ENCODE data around the gene IGF1R.

DNA sequence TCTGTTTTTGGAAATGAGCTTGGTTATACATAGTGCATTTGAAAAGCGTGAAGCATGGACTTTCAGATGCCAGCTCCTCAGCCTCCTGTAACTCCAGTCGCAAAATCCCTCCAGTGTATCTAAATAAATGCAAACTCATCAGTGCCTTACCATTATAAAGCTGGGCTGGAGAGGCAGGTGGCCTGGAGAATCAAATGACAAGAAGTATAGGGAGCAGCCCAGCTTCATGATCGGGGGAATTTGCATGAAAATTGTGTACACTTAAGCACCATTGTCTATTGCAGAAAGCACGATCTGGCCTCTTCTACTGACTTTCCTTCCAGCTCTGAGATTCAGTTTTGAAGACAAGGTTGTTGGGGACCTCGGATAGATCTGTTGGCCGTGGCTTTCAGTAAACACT is 71.7 kb downstream of the IGF1R start:
- TF ChIP-seq POLR2A (IDR thresholded peaks at IDR 0.05; ENCODE audit: low read length), result no peak
- TF ChIP-seq GATA1 (IDR thresholded peaks at IDR 0.05; ENCODE audit: low read depth, low read length), result no peak
